Left ventricle myocardium inferior (tissue), 1 donor: ENCODE results near the gene SLC7A6OS. TPM values are rescaled to one million over a fixed set of nuclear protein-coding genes. Genes with fewer than 3 reads are reported as not detected.

Experiments
- DNase-seq: peaks from one replicate; pipeline ENCODE4 v3.0.0-alpha.2; 2020
- H3K27ac ChIP-seq: fragments of 200-600 bp; replicated peaks from 2 replicates; pipeline ENCODE4 v1.8.0; 2021
- H3K27me3 ChIP-seq: fragments of 200-600 bp; 2 replicates; pipeline ENCODE4 v1.8.0; 2021; ENCODE audit warnings: low read depth
- H3K36me3 ChIP-seq: fragments of 200-600 bp; 2 replicates; pipeline ENCODE4 v1.8.0; 2021
- H3K4me1 ChIP-seq: fragments of 200-600 bp; 2 replicates; pipeline ENCODE4 v1.8.0; 2021
- H3K4me3 ChIP-seq: fragments of 200-600 bp; 2 replicates; pipeline ENCODE4 v1.8.0; 2021; ENCODE audit warnings: mild to moderate bottlenecking, moderate library complexity
- H3K9me3 ChIP-seq: fragments of 200-600 bp; replicated peaks from 2 replicates; pipeline ENCODE4 v1.8.0; 2021
- CTCF ChIP-seq: fragments of 200-600 bp; IDR thresholded peaks from 2 replicates; pipeline ENCODE4 v1.8.0; 2021; ENCODE audit warnings: antibody characterized with exemption, mild to moderate bottlenecking, borderline replicate concordance
- intact Hi-C: fragments of 100-400 bp; cut with micrococcal nuclease; formaldehyde crosslinking; loops from one replicate; pipeline ENCODE4 v1.11.0; 2022
- total RNA-seq: library from RNA; stranded (reverse); fragmentation: NEBNext Ultra II Directional; extraction: Animal tissue kit (Norgen Biotek cat#: 25700); gene quantifications from one replicate; pipeline ENCODE4 v1.2.1, GENCODE V29; 2021
- donor health status: DM: no; HTN: yes; CAD: no; lungs with severe emphysema.

SLC7A6OS gene
- total RNA-seq, 1 donor from 2014 or later, result 13.6 TPM

DNA sequence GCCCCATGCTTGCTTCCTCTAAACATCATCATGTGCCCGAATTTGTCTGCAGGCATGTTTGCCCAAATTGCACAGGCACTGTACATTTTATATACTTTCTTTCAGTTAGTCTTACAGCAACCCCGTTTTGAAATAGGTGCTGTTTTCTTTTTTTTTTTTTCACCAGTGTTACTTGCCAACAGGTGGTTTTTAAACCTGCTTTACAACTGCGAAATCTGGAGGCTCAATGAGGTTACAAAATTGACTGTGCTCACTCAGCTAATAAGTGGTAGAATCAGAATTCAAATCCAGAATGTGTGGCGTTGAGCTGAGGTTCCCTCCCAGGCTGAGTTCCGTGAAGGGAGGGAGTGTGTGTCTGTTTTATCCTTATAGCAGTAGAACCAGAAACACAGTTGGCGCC lies 59.8 kb downstream of the SLC7A6OS start:
- peaks cover 62% of the 10 kb centered on the region for H3K36me3 ChIP-seq
- H3K9me3 ChIP-seq, result no peaks in the 10 kb centered on the region
- no peaks in the 10 kb centered on the region for H3K27me3 ChIP-seq
- intact Hi-C loops, result no loop called here
- TF ChIP-seq CTCF, result no peak
- DNase-seq, result no peak
- peaks cover 96% of the 10 kb centered on the region for H3K4me1 ChIP-seq
- H3K4me3 ChIP-seq, result no peak overlapping the region
- H3K27ac ChIP-seq, result peak overlapping the region; percentile 93

DNA sequence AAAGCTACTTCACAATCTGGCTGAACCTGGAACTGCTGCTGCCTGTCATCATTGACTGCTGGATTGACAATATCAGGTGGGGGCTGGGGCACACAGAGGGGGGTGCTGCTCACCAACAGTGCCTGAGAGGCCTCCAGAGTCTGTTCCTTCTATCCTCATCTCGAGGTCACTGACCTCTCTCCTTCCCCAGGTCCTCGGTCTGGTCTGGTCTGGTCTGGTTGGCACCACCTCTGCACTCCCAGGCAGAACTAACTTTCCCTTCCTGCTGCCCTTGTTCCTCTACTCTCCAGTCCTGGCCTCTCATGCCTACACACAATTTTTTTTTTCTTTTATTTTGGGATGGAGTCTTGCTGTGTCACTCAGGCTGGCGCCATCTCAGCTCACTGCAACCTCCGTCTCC lies 61.4 kb downstream of the SLC7A6OS start:
- no peaks in the 10 kb centered on the region for H3K27me3 ChIP-seq
- peaks cover 93% of the 10 kb centered on the region for H3K4me1 ChIP-seq
- no peak overlapping the region for H3K4me3 ChIP-seq
- no peak for DNase-seq
- intact Hi-C loops, result no loop called here
- H3K9me3 ChIP-seq, result no peaks in the 10 kb centered on the region
- peaks cover 46% of the 10 kb centered on the region for H3K36me3 ChIP-seq
- peak overlapping the region; percentile 93 for H3K27ac ChIP-seq
- no peak for TF ChIP-seq CTCF

Other genes with a start within 250 kb of the SLC7A6OS start
- 20.9 TPM for gene NFATC3, start 225.6 kb downstream of the SLC7A6OS start, total RNA-seq
- 0.14 TPM for gene ESRP2, start 74.8 kb downstream of the SLC7A6OS start, total RNA-seq
- gene PLA2G15, start 65.6 kb downstream of the SLC7A6OS start, total RNA-seq, result 35.5 TPM
- gene SLC7A6, start 46.4 kb downstream of the SLC7A6OS start, total RNA-seq, result 44.2 TPM
- gene PRMT7, start 73 bp upstream of the SLC7A6OS start, total RNA-seq, result 25.6 TPM
- 0.16 TPM for gene SMPD3, start 137.6 kb upstream of the SLC7A6OS start, total RNA-seq
- 11.0 TPM for gene ZFP90, start 228.3 kb upstream of the SLC7A6OS start, total RNA-seq